Activated CD8-positive, alpha-beta T cell treated with anti-CD3 and anti-CD28 coated beads for 36 hours (primary cell): Measurements from ENCODE around the gene KIAA0513. TPM values are rescaled to one million over a fixed set of nuclear protein-coding genes. Genes with fewer than 3 reads are reported as not detected.

Source experiments
- ATAC-seq: fragments of 200-7000 bp; cut with Tn5 transposase; one replicate; pipeline ENCODE4 v1.10.0; 2021; ENCODE audit warnings: mild to moderate bottlenecking, moderate library complexity
- CTCF ChIA-PET: fragments of 350-600 bp; sonication (Branson Sonifier 250); formaldehyde crosslinking; loops from one replicate; lab custom pipeline; 2021; ENCODE audit warnings: antibody characterized with exemption; lab: Charles Lee
- POLR2A ChIA-PET: fragments of 350-600 bp; sonication (Branson Sonifier 250); formaldehyde crosslinking; loops from one replicate; lab custom pipeline; 2021; ENCODE audit warnings: antibody characterized with exemption; lab: Charles Lee
- DNase-seq: peaks from one replicate; pipeline ENCODE4 v3.0.0-alpha.2; 2020
- H3K27ac Mint-ChIP-seq: one replicate; pipeline ENCODE4 v1.8.0; 2021; ENCODE audit warnings: mild to moderate bottlenecking, mixed read lengths
- H3K27me3 Mint-ChIP-seq: one replicate; pipeline ENCODE4 v1.8.0; 2021; ENCODE audit warnings: mixed read lengths
- H3K36me3 Mint-ChIP-seq: one replicate; pipeline ENCODE4 v1.8.0; 2021; ENCODE audit warnings: low read depth, mixed read lengths
- H3K4me1 Mint-ChIP-seq: one replicate; pipeline ENCODE4 v1.8.0; 2021; ENCODE audit warnings: low read depth, mixed read lengths
- H3K4me3 Mint-ChIP-seq: one replicate; pipeline ENCODE4 v1.8.0; 2021; ENCODE audit warnings: mild to moderate bottlenecking, moderate library complexity, mixed read lengths
- H3K9me3 Mint-ChIP-seq: one replicate; pipeline ENCODE4 v1.8.0; 2021; ENCODE audit warnings: mixed read lengths
- intact Hi-C: fragments of 100-400 bp; cut with micrococcal nuclease; formaldehyde crosslinking; loops from one replicate; pipeline ENCODE4 v1.10.0; 2022
- total RNA-seq, 2 experiments: library from RNA; stranded (reverse); gene quantifications; one replicate each; pipeline ENCODE4 v1.2.3, GENCODE V29; 2021
- TF ChIP-seq, protein P1 (sequence below): fragments of 200-600 bp; IDR thresholded peaks from one replicate; pipeline ENCODE4 v1.8.0; 2022; ENCODE audit warnings: antibody characterized with exemption, mild to moderate bottlenecking

KIAA0513 gene
- total RNA-seq, 2 experiments from 2014 or later, result 3.9 to 5.3 TPM

DNA sequence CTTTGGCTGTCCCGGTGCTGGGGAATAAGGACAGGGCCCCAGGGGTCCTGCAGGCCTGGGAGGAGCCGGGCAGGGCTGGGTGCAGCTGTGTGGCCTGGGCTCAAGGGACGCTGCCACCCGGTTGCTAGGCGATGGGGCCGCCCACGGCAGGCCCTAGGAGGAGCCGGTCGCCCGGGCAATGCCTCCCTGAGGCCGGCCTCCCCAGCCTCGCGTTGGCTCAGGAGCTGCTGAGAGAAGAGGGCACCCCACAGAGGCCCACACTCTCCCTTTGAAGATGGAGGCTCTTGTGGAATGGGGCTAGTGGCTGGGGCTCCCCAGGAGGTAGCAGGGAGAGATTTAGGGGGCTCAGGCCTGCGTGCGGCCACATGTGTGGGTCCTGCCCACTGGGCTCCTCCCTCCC, 84.8 kb downstream of the KIAA0513 start, which contains the start of gene CIBAR2:
TSS of gene CIBAR2 (minus strand) at position 109 of the 400 bp plus-strand sequence. CDS start 120 bp downstream, outside the sequence.
- peaks cover 11% of the 10 kb centered on the region for H3K4me1 Mint-ChIP-seq
- H3K27ac Mint-ChIP-seq, result no peak within 1 kb of the TSS
- no peak within 1 kb of the TSS for H3K4me3 Mint-ChIP-seq
- TF ChIP-seq, protein P1, sequence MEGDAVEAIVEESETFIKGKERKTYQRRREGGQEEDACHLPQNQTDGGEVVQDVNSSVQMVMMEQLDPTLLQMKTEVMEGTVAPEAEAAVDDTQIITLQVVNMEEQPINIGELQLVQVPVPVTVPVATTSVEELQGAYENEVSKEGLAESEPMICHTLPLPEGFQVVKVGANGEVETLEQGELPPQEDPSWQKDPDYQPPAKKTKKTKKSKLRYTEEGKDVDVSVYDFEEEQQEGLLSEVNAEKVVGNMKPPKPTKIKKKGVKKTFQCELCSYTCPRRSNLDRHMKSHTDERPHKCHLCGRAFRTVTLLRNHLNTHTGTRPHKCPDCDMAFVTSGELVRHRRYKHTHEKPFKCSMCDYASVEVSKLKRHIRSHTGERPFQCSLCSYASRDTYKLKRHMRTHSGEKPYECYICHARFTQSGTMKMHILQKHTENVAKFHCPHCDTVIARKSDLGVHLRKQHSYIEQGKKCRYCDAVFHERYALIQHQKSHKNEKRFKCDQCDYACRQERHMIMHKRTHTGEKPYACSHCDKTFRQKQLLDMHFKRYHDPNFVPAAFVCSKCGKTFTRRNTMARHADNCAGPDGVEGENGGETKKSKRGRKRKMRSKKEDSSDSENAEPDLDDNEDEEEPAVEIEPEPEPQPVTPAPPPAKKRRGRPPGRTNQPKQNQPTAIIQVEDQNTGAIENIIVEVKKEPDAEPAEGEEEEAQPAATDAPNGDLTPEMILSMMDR, result no peak
- H3K9me3 Mint-ChIP-seq, result peaks cover 1% of the 10 kb centered on the region
- H3K36me3 Mint-ChIP-seq, result no peaks in the 10 kb centered on the region
- ATAC-seq (no peak), DNase-seq (no peak)
- ChIA-PET POLR2A (no interaction called here), CTCF (interaction anchor here (0.8 to 1.2 kb wide), 3 partner anchors 21 to 141 kb away, joined by 3 to 4 read pairs (median 3); no protein-coding TSS in a partner anchor)
- intact Hi-C loops, result no loop called here
- no peaks in the 10 kb centered on the region for H3K27me3 Mint-ChIP-seq

DNA sequence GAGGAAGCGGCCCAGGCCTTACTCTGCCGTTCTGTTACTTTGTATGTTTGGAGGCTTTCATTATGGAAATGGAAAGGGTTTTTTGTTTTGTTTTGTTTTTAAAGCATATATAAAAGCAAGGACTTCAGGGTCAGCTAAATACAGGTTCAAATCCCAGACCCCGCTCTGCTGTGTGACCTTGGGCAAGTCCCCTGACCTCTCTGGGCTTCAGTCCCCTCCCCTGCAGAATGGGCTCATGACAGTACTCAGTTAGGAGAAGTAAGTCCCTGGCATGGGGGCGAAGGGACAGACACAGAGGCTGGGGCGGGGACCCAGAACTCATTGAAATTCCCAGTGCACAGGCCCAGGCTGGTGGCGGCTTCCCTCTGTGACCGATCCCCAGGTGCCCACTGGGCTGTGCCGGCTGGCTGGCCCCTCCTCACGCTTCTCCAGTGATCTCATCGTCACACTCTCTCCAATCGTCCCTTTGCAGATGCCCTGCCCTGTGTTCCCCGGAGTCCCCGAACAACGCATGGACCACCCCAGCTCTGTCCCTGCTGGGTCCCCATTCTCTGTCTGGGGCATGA, 85.7 kb downstream of the KIAA0513 start:
- ChIA-PET CTCF (interaction anchor here (0.6 to 1.2 kb wide), 4 partner anchors 22 to 142 kb away, joined by 3 to 4 read pairs (median 3); no protein-coding TSS in a partner anchor), POLR2A (no interaction called here)
- no peak for DNase-seq
- Mint-ChIP-seq H3K27ac (no peak overlapping the region), H3K9me3 (peaks cover 1% of the 10 kb centered on the region), H3K4me3 (no peak overlapping the region), H3K36me3 (no peaks in the 10 kb centered on the region), H3K4me1 (peaks cover 11% of the 10 kb centered on the region), H3K27me3 (no peaks in the 10 kb centered on the region)
- TF ChIP-seq, protein P1, result no peak
- no peak for ATAC-seq
- intact Hi-C loops, result no loop called here

DNA sequence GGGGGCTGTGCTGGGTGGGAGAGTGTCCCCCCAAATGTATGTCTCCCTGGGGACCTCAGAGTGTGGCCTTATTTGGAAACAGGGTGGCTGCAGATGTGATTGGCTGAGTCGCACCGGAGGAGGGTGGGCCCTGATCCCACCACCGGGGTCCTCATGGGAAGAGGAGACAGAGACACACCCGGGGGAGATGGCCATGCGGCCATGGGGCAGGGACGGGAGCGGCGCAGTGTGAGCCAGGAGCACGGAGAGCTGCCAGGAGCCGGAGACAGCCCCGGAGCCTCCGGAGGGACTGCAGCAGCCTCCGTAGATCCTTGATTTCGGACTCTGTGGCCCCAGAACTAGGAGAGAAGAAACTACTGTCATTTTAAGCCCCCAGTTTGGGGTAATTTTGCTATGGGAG, 86.3 kb downstream of the KIAA0513 start:
- ChIA-PET POLR2A (interaction anchor here (0.6 to 1.8 kb wide), 2 partner anchors 8 to 66 kb away, joined by 3 to 4 read pairs; no protein-coding TSS in a partner anchor), CTCF (interaction anchor here (1.4 to 1.6 kb wide), 9 partner anchors 10 to 183 kb away, joined by 4 to 48 read pairs (median 5); no protein-coding TSS in a partner anchor)
- H3K27me3 Mint-ChIP-seq, result no peaks in the 10 kb centered on the region
- no peaks in the 10 kb centered on the region for H3K36me3 Mint-ChIP-seq
- ATAC-seq, result no peak
- no peak overlapping the region for H3K27ac Mint-ChIP-seq
- DNase-seq, result no peak
- TF ChIP-seq, protein P1, result no peak
- no peak overlapping the region for H3K4me3 Mint-ChIP-seq
- peaks cover 11% of the 10 kb centered on the region for H3K4me1 Mint-ChIP-seq
- intact Hi-C loops, result no loop called here
- H3K9me3 Mint-ChIP-seq, result peaks cover 1% of the 10 kb centered on the region

DNA sequence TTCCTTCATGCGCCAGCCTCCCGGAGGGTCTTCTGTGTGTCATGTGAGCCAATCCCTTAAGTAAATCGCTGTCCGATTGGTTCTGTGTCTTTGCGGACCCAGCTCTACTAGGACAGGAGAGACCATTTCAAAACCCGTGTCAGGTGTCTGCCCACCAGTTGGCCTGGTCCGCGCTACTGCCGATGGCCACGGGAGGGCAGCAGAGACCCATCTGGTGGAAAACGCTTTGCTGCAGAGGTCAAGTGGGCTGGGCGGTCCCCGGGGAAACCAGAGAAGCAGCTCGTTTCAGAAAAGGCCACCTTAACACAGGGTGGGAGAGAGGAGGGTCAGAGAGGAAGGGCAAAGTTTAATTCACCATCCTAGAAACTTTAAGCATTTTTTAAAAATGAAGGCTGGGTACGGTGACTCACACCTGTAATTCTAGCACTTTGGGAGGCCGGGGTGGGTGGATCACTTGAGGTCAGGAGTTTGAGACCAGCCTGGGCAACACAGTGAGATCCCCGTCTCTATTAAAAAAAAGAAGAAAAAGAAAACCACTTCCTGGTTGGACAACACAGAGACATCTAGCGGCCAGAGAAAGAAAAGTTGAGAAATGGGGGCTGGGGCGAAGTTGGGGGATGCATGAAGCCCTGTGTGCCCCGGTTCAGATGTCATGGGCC, 87.4 kb downstream of the KIAA0513 start:
- peaks cover 11% of the 10 kb centered on the region for H3K4me1 Mint-ChIP-seq
- ChIA-PET POLR2A (interaction anchor here (1.4 to 1.8 kb wide), 2 partner anchors 9 to 10 kb away, joined by 4 read pairs; no protein-coding TSS in a partner anchor), CTCF (interaction anchor here (0.6 to 1.9 kb wide), 47 partner anchors 8 to 440 kb away, joined by 3 to 48 read pairs (median 4); partner anchors contain the start of genes KIAA0513 and ZDHHC7)
- no peaks in the 10 kb centered on the region for H3K27me3 Mint-ChIP-seq
- intact Hi-C loops, result no loop called here
- DNase-seq (peak; percentile 92), ATAC-seq (peak; percentile 97)
- TF ChIP-seq, protein P1, result peak; percentile 94
- peak overlapping the region; percentile 53 for H3K4me3 Mint-ChIP-seq
- peak overlapping the region; percentile 90 for H3K27ac Mint-ChIP-seq
- H3K9me3 Mint-ChIP-seq, result peaks cover 1% of the 10 kb centered on the region
- no peaks in the 10 kb centered on the region for H3K36me3 Mint-ChIP-seq

DNA sequence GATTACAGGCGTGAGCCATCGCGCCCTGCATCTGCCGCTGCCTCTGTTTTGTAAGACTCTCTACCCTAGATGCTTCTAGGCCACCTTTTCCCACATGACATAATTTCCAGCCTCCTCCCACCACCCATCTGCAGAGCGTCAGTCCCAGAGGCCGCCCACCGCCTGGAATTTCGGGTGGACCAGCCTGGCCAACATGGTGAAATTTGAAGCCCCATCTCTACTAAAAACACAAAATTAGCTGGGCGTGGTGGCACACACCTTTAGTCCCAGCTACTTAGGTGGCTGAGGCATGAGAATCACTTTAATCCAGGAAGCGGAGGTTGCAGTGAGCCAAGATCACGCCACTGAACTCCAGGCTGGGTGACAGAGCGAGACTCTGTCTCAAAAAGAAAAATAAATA, 89.8 kb downstream of the KIAA0513 start:
- no peak for ATAC-seq
- Mint-ChIP-seq H3K36me3 (no peaks in the 10 kb centered on the region), H3K4me3 (no peak overlapping the region), H3K4me1 (peaks cover 11% of the 10 kb centered on the region), H3K27ac (no peak overlapping the region), H3K9me3 (peaks cover 1% of the 10 kb centered on the region), H3K27me3 (no peaks in the 10 kb centered on the region)
- ChIA-PET POLR2A (no interaction called here), CTCF (no interaction called here)
- TF ChIP-seq, protein P1, result no peak
- intact Hi-C loops, result no loop called here
- DNase-seq, result no peak
